GM18951 (cell line): ENCODE data around the gene GLI3.

ENCODE experiments used
- POLR2A ChIP-seq: IDR thresholded peaks from 4 replicates; pipeline ENCODE4 v1.6.1; 2011; ENCODE audit warnings: mild to moderate bottlenecking; ENCODE audit not compliant: insufficient read length, insufficient read depth; ENCODE audit errors: extremely low read depth
- in situ Hi-C: fragments of 300-500 bp; cut with MboI; formaldehyde crosslinking; loops from one replicate; pipeline ENCODE4 v1.12.0; 2022; ENCODE audit warnings: low sequenced_read_pairs, mixed read lengths, inconsistent platforms; ENCODE audit not compliant: unreplicated experiment

The GLI3 gene

DNA sequence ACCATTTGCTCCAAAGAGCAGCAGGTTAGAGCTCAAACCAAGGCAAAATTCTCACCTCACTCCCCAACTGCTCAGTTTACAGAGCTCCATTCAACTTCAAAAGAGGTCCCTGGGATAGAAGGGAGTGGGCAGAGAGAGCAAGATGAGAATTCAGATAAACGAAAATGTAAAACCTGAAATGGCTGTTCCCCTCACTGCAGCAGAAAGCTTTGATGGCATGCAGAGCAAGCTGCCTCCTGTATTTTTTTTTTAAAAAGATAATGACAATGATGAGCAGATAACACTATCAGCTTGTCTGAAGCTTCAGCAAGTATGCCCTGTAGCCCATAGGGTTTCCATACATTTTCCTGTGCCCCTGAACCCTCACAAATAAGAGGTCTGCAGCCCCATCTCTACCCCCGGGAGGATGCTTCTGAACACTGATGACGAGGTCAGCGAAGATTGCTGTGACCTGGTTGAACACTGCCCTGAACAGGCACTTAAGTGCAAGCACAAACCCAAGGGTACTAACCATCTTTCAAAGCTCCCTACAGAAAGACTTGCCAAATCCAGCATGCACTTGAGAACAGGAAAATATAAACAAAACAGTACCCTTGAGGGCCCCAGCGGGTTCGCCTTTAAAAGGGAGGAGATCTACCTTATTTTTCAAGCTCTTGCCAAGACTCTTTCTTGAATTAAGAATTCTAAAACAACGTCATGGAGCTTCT lies 81.3 kb downstream of the GLI3 start:
- in situ Hi-C loops: no loop called here
- no peak for TF ChIP-seq POLR2A

DNA sequence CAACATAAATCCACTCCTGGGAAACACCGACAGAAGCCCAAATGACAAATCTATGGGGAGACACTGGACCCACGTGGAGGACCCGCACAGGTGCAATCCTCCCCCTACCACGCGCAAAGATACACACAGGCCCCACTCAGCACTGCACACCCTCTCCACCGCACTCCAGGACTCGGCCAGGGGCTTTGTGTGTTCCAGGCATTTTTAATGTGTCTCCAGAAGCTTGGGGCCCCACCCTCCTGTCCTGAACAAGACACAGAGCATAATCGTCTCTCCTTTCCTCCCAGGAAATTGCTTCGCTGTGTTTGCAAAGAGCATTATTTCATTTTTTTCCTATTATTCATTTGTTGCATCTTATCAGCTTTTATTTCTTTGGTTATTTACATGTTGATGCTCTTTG lies 82.8 kb downstream of the GLI3 start:
- in situ Hi-C loops: no loop called here
- no peak for TF ChIP-seq POLR2A

DNA sequence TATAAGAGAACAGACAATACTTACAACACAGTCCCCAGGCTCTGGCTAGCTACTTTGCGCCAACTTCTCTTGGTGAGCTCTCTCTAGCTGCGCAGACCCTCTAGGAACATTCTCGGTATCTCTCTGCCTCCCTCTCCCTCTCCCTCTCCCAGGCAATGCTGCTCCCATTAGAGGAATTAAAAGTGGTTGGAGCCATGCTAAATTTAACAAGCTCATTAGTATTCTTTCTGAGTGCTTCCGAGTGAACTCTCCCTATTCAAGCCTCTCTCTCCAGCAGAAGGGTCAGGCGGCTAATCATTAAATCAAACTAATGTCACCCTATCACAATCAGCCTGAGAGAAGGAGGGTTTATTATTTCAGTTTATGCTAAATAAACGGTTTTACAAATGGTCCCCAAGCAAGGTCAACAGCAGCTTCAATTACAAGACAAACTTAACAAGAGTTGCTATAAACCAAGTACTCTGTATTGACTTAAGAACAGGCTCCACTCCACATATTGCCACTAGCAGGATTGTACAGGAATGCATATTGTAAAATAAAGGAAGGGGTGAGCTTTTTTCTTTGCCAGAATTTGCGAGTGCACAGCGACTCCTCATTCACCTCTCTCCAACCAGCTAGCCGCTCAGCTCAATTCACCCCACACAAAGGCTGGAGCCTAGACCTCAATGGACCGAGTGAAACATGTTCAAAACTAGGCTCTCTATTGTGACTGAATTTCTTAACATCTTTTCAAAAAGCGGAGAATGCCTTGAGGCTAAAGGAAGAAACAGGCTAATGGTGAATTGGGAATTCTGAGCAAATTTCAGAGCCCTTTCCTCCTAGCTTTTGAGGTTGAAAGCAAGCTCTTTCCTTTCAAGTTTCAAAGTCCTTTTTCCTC lies 84.4 kb downstream of the GLI3 start:
- no peak for TF ChIP-seq POLR2A
- in situ Hi-C loops: no loop called here

DNA sequence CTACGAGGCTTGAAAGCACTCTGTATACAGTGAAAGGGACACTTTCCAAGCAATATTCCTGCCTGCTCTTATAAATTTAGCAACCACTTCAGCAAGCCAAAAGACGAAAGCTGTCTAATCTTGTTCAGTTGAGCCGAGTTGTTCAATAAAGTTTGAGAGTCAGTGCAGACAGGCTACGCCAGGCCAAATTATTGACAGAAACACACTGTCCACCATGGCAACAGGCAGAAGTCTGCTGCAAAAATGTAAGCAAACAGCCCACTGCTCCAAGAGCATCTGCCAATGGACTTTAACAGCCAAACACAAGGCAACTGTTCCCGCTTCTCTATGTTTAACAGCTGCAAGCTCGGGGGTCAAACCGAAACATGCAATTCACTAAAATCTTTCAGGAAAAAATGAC lies 85.7 kb downstream of the GLI3 start:
- in situ Hi-C loops: no loop called here
- TF ChIP-seq POLR2A: no peak

DNA sequence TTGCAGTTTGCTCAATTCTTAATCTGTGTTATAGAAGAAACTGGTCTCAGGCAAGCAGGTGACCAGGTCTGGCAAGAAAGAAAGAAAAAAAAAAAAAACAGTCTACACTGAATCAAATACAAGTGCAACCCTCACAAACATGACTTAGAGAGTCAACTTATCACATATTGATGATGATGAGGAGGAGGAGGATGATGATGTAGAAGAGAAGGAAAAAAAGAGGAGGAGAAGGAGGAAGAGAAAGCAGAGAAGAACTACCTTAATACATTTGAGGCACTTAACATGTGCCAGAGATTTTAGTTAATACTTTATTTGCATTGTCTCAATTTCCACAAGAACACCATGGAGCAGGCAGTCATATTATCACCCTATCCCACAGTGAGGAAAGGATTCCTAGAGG lies 91.5 kb downstream of the GLI3 start:
- in situ Hi-C loops: no loop called here
- TF ChIP-seq POLR2A: no peak

DNA sequence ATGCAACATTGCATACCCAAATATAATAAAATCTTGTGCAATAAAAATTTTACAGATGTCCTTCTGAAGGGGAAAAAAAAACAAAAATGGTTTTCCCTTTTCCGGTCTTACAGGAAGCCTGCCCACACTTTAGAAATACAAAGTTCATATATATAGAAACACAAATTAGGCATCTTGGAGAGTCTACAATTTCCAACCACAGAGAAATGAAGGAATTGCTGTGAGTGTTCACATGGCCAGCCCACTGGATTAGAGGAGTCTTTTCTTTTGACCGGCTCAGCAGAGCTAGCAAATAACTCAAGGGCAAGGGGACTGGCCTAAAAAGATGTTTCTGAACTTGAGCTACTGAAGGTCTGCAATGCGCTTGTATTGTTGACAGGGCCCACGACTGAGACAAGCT lies 92.4 kb downstream of the GLI3 start:
- TF ChIP-seq POLR2A: no peak

DNA sequence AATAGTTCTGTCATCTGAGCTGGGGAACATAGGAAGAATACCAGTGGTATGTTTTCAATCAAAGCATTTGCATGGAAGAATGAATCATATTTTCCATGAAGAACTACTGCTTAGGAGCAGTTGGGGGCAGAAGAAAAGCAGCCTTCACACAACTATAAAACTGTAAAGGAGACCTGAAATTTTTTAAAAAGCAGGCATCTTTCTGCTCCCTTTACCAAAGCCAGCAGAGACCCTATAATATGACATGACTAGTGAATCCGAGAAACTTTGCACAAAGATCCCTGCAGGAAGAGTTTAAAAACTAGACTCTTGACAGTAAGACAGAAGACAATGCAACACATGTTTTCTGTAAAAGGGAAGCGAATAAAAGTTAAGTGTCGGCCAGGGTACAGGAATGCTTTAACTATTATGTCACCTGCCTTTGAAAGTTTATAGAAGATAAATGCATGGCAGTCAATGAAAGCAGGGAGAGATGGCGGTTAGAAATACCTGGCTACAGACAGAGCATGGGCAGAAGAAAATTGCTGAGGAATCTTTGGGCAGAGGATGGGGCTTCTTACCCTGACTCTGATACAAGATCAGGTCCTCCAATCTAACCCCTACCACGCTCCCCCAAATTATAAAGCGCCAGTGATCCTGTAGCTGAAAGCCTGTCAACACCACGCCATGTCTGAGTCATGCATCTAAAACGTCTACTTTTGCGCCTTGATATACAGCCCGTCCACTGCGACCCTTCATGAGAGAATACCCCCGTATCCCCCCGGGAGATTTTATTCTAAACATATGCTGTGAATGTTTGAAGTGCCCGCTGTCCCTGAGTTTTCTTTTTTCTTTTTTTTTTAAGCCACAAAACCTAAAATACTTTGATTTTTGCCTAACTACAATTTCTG lies 93.1 kb downstream of the GLI3 start:
- in situ Hi-C loops: no loop called here
- TF ChIP-seq POLR2A: no peak

More for the DNA sequence above, 92.4 kb downstream of the GLI3 start:
- in situ Hi-C loops: no loop called here

DNA sequence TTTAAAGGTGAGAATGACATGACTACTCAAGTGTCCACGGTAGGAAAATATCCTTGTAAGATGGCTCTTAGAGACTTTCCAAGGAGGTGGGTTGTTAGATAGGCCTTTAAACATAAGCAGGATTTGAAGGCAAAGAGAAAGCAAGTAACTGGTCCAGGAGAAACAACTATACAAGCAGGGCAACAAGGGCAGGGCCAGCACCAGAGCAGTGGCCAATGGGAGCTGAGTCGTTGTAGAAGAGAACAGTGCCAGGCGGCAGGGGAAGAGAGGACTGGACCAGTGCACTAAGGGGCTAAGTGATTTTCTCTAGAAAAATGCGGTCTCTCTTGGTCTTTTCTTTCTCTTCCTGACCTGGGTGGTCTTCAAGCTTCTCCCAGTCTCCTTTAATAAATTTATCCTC lies 94.9 kb downstream of the GLI3 start:
- no peak for TF ChIP-seq POLR2A
- in situ Hi-C loops: no loop called here

DNA sequence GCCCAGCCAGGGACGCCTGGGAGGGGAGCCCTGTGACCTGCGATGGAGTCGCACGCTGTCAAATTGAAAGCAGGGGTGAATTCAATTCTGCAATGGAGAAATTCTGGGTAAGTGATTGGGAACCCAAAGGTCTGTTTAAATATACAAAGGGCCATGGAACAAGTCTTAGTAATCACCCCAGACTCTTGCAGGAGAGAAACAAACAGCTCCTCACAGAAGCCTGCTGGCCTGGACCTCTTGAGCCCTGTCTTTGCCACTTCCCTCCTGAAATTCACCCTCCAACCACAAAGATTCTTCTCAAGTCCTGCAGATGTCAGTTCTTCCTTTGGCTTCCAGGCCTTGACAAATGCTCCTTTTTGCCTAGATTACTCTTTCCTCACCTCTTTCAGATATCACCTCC lies 97.3 kb downstream of the GLI3 start:
- in situ Hi-C loops: no loop called here
- TF ChIP-seq POLR2A: no peak

DNA sequence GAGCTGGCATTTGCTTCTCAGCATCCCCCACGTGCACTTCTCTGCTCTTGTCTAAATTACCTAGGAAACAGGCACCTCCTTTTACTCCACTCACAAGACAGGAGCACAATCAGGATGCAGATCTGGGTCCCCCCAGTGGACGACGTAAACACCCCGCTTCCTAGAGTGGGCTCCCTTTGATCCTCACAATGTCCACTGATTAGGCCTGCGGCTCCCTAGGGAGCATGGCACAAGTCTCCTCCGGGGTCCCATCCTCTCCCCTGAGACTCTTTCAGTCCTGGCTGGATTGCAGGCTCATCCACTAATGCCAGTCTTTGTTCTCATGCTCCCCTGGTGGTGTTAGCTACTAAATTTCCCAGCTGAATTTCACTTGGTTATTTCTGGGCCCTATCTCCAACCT lies 98.3 kb downstream of the GLI3 start:
- no peak for TF ChIP-seq POLR2A
- in situ Hi-C loops: no loop called here

DNA sequence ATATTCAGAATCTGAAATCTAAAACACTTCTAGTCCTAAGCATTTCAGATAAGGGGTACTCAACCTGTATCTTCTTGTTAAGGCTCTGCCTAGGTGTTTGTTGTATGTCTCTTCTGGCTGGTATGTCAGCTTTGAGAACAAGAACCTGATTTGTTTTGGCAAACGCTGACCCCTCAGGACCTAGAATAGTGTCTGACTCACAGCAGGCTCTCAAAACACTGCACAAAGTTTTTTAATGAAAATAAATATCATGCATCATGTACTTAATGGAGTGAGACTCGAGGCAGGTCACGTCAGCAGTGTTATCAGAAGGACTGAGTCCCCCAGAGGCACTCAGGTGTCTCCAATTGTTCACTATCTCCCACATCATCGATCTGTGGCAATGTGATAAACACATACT lies 99.1 kb downstream of the GLI3 start:
- no peak for TF ChIP-seq POLR2A
- in situ Hi-C loops: no loop called here

DNA sequence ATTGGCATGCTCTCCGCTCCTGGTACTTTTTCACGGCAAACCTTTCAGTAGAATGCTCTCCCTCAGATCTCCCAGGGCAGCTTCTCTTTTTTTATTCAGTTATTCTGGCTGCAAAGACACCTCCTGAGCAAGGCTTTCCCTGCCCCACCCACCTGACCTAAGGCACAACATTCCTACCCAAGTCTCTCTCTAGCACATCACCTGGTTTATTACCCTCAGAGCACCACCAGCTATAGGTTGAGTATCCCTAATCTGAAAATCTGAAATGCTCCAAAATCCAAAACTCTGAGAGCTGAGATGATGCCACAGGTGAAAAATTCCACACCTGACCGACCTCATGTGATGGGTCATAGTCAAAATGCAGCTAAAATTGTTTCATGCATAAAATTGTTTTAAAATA lies 99.6 kb downstream of the GLI3 start:
- in situ Hi-C loops: no loop called here
- TF ChIP-seq POLR2A: no peak

DNA sequence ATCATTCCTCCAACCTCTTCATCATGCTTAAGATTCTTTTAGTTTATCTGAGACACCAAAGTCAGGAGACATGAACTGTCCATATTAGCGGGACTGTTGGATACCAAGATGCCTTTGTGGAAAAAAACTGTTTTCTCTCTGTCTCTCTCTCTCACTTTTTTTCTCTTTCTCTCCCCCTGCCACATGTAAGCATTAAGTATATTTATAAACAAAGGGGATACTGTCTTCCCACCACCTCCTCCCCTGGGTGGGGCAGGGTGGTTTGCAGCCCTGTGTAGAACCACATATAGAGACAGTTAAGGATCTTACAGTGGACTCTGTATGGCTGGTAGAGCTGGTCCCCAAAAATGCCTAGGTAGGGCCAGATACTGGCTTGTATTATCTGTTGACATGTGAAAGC lies 101.3 kb downstream of the GLI3 start:
- in situ Hi-C loops: no loop called here

More for the DNA sequence above, 101.3 kb downstream of the GLI3 start:
- no peak for TF ChIP-seq POLR2A
